Urinary bladder (tissue), 4 donors: ENCODE results near the gene APBA1. TPM values are rescaled to one million over a fixed set of nuclear protein-coding genes. Genes with fewer than 3 reads are reported as not detected.

Experiments
- DNase-seq: peaks from one replicate; pipeline ENCODE4 v3.0.0-alpha.2; 2015; ENCODE audit errors: extremely low spot score
- H3K27ac ChIP-seq: one replicate; pipeline ENCODE4 v1.5.1; 2013; ENCODE audit warnings: low read depth, mild to moderate bottlenecking, moderate library complexity
- H3K36me3 ChIP-seq: one replicate; pipeline ENCODE4 v1.6.1; 2013; ENCODE audit warnings: mild to moderate bottlenecking, moderate library complexity; ENCODE audit not compliant: insufficient read depth
- H3K4me1 ChIP-seq: one replicate; pipeline ENCODE4 v1.6.1; 2013; ENCODE audit warnings: mild to moderate bottlenecking, moderate library complexity; ENCODE audit not compliant: insufficient read depth
- H3K4me3 ChIP-seq: one replicate; pipeline ENCODE4 v1.5.1; 2013; ENCODE audit warnings: low read depth, low read length
- WGBS: extraction: QIAGEN DNeasy Blood & Tissue Kit; methylation state at CpG from one replicate; pipeline ENCODE4 v1.1.7; 2013; 5-methylcytosine and 5-hydroxymethylcytosine counted together
- polyA plus RNA-seq: library from polyadenylated mRNA; stranded (reverse); fragments of 200-250 nt; gene quantifications from one replicate; pipeline ENCODE4 v1.2.3, GENCODE V29; 2013
- total RNA-seq: library from RNA; depleted of rRNA; stranded (reverse); fragments of >200 nt; gene quantifications from one replicate; pipeline ENCODE4 v1.2.3, GENCODE V29; 2014
- donor health status: healthy with polysubstance abuse.
- donor health status: healthy.

Gene APBA1
- total and polyA plus RNA-seq, 2 donors = 7.1 to 12.4 TPM

DNA sequence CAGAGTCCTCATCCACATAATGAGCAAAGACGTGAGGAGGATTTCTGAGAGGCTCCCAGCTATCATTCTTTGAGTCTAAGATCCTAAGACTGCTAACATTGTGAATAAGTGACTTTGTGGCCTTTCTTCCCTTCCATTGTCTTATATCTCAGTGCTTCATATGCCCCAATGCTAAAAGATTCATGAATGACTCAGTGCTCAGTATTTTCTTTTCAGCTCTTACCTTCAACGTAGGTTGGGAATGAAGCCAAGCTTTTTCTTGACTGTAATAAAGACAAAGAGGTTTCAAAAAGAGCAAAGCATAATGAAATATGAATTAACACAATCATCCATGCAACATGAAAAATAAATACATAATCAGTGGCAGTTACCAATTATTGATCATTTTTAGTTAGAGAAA is 200.7 kb downstream of the APBA1 start:
- DNase-seq = no peak
- Histone ChIP-seq H3K36me3 (no peaks in the 10 kb centered on the region), H3K4me3 (no peak overlapping the region), H3K27ac (no peak overlapping the region), H3K4me1 (peaks cover 5% of the 10 kb centered on the region)
- WGBS = 49% methylated on average over 2 of the region's 2 CpGs

DNA sequence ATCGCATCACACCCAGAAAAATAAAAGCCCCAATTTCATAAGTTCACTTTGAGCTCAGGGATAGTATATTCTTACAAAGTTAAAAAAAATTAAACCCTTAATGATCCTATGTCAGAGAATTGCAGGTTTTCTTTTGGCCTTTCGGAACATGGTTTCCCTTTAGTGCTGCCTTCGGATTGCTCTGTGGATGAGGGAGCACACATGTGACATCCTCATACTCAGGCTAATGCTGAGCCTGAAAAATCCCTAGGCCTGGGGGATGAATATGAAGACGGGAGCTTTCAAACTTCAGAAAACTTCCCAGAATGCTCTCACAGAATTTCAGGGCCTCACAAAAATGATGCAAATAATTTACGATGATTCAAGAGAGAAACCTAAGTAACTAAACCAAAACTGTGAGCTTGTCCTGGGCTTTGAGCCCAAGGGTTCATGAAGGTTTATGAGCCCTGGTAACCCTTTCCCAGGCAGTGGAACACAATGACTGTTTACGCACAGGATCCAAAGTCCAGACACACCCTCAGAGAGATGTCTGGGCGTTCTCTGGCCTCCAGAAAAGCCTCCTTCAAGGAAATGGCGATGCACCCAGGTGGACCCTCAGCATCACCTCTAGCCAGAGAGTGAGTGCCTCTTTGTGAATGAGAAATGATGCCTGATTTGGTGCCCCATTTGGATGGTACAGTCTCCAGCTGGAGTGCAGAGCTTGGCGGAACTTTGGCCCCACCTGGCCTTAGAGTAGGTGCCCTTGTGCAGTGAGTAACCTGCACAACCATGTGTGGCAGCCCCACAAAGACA is 201.8 kb downstream of the APBA1 start:
- WGBS = 63% methylated on average over 9 of the region's 9 CpGs
- peak; percentile 39 for DNase-seq
- no peaks in the 10 kb centered on the region for H3K36me3 ChIP-seq
- H3K27ac ChIP-seq = peak overlapping the region; percentile 28
- no peak overlapping the region for H3K4me3 ChIP-seq
- peaks cover 3% of the 10 kb centered on the region for H3K4me1 ChIP-seq

DNA sequence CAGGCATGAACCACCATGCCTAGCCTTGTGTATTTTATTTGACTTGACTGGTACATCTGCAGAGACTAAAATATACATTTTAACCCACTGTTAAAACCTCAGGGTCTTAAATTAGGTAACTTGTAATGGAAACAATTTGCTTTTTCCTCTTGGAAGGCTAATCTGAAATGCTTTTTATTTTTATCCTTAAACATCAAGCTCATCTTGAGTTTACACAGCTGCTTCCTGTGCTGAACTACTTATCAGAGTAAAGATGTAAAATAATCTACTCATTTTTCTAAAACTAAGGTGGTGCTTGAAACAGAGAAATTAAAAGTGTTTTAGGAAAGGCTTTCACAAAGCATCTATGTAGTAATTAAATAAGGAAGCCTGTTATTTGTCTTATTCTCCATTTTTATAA is 203.0 kb downstream of the APBA1 start:
- no peak overlapping the region for H3K27ac ChIP-seq
- H3K4me3 ChIP-seq = no peak overlapping the region
- no peak for DNase-seq
- peaks cover 3% of the 10 kb centered on the region for H3K4me1 ChIP-seq
- no peaks in the 10 kb centered on the region for H3K36me3 ChIP-seq

DNA sequence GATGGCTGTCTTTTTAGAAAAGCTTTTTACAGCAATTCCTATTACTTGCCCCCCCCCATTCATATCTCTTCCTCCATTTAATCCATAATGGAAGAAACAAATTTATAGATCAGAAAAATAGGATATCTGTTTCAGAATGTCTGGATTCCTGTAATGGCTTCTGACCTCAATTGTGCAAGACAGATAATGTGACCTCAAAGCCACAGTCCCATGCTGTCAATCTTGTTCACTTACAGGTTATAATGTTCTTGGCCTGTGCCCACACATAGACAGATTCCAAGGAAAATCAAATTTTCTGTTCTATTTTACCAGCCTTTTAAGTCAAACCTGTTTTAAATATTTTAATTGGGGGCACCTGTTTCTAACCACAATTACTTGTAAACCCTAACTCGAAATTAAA is 203.8 kb downstream of the APBA1 start:
- 85% methylated on average over 1 of the region's 1 CpG for WGBS

DNA sequence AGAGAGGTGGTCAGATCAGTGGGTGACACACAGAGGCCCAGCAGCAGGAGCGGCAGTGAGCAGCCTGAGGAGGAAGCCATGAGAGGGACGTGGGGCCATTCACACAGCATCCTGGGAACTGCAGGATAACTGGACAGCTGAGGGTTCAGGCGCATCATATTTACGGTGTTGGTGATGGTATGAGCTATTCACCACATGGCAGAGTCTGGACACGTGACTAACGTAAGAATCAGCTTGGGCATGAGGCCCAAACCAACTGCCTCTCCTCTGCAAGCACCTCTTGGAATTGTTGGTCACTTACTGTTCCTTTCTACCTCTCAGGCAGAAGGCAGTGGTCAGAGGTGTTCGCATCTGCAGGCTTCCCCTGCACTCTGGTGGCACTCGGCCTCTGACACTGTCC is 206.0 kb downstream of the APBA1 start:
- Histone ChIP-seq H3K4me1 (peaks cover 3% of the 10 kb centered on the region), H3K4me3 (no peak overlapping the region), H3K27ac (no peak overlapping the region), H3K36me3 (no peaks in the 10 kb centered on the region)
- DNase-seq = no peak
- WGBS = 93% methylated on average over 8 of the region's 8 CpGs

More for the DNA sequence above, 203.8 kb downstream of the APBA1 start:
- H3K27ac ChIP-seq = no peak overlapping the region
- DNase-seq = no peak
- no peaks in the 10 kb centered on the region for H3K36me3 ChIP-seq
- H3K4me1 ChIP-seq = peaks cover 3% of the 10 kb centered on the region
- no peak overlapping the region for H3K4me3 ChIP-seq

DNA sequence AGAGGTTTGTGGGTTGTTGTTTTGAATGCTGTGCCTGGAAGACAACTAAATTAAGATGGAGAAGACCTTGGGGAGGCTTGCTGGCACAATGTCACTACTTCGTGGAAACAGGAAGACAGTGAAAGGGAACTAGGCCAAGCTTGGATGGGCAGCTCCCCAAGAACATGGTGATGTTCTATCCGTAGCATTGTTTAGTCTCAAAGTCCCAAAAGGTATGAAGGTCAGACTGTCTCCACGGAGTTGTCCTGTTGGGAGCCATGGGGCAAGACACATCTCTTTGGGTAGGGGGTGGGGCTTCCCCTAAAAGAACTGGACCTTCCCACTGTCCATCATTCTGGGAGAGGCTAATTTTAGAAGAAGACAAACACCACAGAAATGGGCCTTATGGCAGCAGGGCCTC is 206.7 kb downstream of the APBA1 start:
- no peak overlapping the region for H3K4me3 ChIP-seq
- H3K27ac ChIP-seq = no peak overlapping the region
- WGBS = 38% methylated on average over 3 of the region's 3 CpGs
- H3K36me3 ChIP-seq = no peaks in the 10 kb centered on the region
- DNase-seq = no peak
- H3K4me1 ChIP-seq = peaks cover under 1% of the 10 kb centered on the region

DNA sequence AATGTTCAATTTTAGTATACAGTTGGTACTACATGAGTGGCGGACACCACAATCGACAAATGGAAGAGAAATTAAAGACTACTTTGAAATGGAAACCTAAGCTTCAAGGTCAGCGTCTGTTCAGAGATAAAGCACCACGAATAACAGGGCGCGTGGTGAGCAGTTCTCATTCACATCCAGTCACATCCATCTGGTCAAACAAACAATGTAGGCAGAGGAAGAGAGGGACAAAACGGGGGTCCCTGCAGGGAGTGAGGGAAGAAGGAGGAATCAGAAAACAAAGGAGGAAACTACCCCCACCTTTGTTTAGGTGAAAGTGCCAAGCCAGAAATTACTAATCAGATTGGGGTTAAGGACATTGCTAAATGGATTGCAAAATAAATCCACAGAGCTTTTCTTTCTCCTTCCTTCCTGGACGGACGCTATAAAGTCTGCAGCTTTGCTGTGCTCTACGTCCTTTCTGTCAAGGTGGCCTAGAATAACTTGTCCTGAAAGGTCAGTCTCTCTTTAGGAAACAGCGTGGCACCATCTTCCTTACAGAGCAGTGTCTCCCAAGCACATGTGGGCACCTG is 208.6 kb downstream of the APBA1 start:
- Histone ChIP-seq H3K36me3 (no peaks in the 10 kb centered on the region), H3K4me3 (no peak overlapping the region), H3K4me1 (no peaks in the 10 kb centered on the region), H3K27ac (no peak overlapping the region)
- WGBS = 65% methylated on average over 11 of the region's 11 CpGs
- no peak for DNase-seq

DNA sequence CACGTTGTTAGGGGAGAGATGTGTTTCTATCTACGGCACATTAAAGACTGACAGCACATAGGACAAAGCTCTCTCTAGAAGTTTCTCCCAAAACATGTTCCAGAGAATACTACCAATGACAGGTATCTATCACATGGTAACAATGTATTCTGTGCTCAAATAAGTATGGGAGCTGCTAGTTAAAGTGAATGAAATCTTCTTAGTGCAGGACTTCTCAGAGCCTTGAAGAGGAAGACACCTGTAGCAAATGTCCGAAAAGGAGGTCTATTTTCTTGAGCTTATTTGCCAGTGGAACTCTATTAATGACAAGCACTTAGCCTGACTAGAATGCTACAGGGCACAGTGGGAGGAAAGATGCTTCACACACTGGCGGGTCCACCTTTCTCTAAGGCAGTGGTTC is 209.8 kb downstream of the APBA1 start:
- 92% methylated on average over 4 of the region's 4 CpGs for WGBS
- Histone ChIP-seq H3K4me1 (no peaks in the 10 kb centered on the region), H3K27ac (no peak overlapping the region), H3K4me3 (no peak overlapping the region), H3K36me3 (no peaks in the 10 kb centered on the region)
- DNase-seq = no peak

DNA sequence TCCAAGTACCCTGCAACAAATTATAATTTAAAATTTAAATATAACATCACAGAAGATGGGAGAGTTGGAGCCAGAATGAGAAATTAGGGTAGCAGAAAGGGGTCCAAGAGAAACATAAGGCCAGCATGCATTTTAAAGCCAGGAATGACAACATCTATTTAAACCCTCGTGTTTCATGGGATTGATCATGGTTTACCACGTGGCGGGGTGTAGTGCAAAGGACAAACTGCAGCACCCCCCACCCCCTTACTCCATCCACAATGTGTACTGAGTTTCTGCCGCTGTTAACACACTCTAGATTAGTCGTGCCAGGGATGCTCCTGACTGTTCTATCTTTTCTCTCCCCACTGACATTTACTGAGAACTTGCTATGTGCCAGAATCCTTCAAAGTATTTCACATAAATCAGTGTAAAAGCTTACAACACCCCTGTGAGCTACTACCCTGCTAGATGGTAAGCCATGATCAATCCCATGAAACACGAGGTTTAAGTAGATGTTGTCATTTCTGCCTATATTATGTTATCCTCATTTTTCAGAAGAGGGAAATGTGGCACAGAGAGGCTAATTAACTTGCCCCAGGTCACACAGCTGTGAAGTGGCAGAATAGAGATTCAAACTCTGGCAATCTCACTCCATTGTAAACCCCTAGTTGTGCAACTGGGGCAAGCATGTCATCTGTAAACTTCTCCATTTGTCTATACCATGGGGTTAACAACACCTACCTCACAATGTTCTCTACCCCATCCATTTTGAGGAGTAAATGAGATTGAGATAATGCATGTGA is 210.9 kb downstream of the APBA1 start:
- H3K36me3 ChIP-seq = no peaks in the 10 kb centered on the region
- H3K4me3 ChIP-seq = no peak overlapping the region
- H3K4me1 ChIP-seq = no peaks in the 10 kb centered on the region
- WGBS = 77% methylated on average over 6 of the region's 6 CpGs
- no peak overlapping the region for H3K27ac ChIP-seq
- DNase-seq = no peak

DNA sequence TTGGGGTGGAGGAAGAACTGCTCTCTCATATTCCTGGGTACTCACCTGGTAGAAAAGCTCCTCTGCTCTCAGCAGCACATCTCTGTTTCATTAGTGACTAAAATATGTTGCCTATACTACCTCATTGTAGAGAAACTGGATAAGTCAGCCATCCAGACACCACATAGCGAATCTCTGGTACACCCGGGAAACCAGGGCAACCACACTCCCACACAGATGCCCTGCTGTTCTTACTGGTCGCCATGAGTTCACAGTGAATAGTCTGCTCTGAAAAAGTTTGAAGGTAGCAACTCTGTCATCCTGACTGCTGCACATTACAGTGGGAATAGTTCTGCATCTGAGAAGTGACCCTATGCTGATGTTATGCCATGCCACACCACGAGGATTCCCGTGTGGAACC is 212.2 kb downstream of the APBA1 start:
- Histone ChIP-seq H3K36me3 (no peaks in the 10 kb centered on the region), H3K27ac (no peak overlapping the region), H3K4me3 (no peak overlapping the region), H3K4me1 (no peaks in the 10 kb centered on the region)
- no peak for DNase-seq
- 88% methylated on average over 5 of the region's 5 CpGs for WGBS

DNA sequence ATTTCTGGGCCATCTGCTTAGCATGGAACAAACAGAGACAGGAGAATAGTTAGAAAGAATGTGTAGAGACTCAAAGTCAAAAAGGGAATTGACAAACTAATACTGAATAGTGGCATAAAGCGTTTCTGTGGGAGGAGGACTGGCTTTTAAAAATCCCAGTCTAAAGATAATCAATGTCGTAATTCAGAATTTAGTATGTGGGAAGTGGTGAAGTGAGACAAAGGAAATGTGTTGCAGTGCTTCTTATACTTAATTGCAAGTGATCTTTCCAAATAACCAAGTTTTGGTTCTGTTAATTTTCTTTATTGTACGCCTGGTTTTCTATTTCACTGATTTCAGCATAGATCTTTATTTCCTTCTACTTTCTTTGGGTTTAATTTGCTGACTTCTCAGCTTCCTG is 214.0 kb downstream of the APBA1 start:
- WGBS = 91% methylated on average over 3 of the region's 3 CpGs
- no peak for DNase-seq
- H3K36me3 ChIP-seq = no peaks in the 10 kb centered on the region
- no peak overlapping the region for H3K4me3 ChIP-seq
- no peak overlapping the region for H3K27ac ChIP-seq
- H3K4me1 ChIP-seq = no peaks in the 10 kb centered on the region

DNA sequence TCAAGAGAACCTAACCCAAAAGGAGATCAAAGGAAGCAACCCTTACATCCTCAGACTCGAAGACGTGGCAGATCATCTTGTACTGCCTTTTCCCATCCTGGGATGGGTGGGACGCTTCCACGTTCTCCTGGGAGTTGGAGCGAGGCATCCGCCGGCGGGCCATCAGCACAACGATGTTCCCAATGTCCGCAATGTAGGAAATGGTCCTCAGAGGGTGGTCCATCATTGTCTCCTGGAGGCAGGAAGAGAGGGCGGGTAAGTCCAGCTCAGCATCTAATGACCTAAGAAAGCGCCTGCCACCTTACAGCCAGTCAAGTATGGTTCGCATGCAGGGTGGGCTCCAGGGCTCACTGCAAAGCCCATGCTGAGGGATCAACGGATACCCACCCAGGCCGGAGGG is 216.0 kb downstream of the APBA1 start:
- DNase-seq = no peak
- H3K27ac ChIP-seq = no peak overlapping the region
- WGBS = 90% methylated on average over 15 of the region's 15 CpGs

DNA sequence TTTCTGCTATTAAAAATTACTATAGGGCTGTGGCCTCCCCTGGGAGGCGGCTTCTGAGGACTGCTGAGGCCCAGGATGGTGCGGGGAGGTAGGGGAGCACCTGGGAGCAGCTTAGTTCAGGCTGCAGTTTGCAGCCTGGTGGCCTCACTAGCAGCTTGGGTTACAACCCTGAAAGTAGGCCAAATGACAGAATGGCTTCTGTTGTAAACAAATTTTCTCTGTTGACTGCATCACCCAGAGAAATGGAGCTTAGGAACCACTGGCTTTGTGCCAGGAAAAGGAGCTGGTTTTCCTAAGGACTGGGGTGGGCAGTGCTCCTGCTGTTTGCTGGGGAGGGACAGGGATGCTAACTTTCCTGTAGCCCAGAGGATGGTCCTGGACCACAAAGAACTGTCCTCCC is 216.9 kb downstream of the APBA1 start:
- WGBS = 95% methylated on average over 2 of the region's 2 CpGs
- DNase-seq = no peak
- H3K4me1 ChIP-seq = no peaks in the 10 kb centered on the region
- H3K4me3 ChIP-seq = no peak overlapping the region
- H3K27ac ChIP-seq = no peak overlapping the region
- no peaks in the 10 kb centered on the region for H3K36me3 ChIP-seq

More for the DNA sequence above, 216.0 kb downstream of the APBA1 start:
- Histone ChIP-seq H3K36me3 (no peaks in the 10 kb centered on the region), H3K4me1 (no peaks in the 10 kb centered on the region), H3K4me3 (no peak overlapping the region)

DNA sequence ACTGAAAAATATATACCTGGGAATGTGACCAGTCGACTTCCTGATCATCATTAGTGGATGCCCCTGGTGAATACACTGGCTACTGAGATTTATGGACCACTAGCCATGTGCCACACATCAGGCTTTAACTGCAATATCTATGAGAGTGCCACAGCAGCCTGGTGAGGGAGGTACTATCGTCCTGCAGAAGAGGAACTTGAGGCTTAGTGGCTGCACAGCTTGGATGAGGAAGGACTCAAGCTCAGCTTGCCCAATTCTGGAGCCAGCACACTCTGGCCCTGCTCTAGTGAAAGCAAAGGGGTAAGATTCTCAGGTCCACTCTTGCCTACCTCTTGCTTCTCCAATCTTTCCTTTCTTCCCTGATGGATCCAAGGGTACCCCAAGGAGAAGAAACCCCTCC is 217.8 kb downstream of the APBA1 start:
- no peak overlapping the region for H3K4me3 ChIP-seq
- H3K27ac ChIP-seq = no peak overlapping the region
- DNase-seq = no peak
- WGBS = 75% methylated on average over 2 of the region's 2 CpGs
- no peaks in the 10 kb centered on the region for H3K4me1 ChIP-seq
- H3K36me3 ChIP-seq = no peaks in the 10 kb centered on the region
